ENCODE measurements around the gene PPA1. TPM values are rescaled to one million over a fixed set of nuclear protein-coding genes. Genes with fewer than 3 reads are reported as not detected.
"Not testable (repeated sequence)": the region's sequence is repeated elsewhere in the genome, so short reads cannot be mapped to it uniquely, and the experiment has no call there.

Gene PPA1
- polyA plus RNA-seq, 1 experiment: 49.8 TPM

DNA sequence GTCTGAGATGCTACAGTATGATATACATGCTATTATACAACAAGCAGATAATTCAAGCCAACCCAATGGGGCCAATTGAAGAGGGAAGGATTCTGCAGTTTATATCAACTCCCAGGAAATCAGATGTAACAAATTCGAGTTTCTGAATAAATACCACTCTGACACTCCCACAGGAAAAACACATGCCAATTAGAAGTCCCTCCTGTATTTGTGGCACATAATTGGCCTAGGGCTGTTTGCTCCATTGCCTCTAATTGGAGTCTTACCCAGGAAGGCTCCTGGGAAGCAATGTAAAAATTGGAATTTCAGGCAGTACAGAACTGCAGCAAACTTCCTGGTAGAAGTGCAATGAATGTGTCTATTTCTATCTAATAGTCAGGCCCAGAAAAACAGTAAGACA, 4.7 kb downstream of the PPA1 start:
- H3K27me3 ChIP-seq (ENCODE audit: control insufficient read depth, insufficient read depth, low read length): no peaks in the 10 kb centered on the region
- POLR2A ChIA-PET: no interaction called here
- no peak for DNase-seq (ENCODE audit: low read depth)
- no peak overlapping the region for H3K4me3 ChIP-seq (ENCODE audit: low read depth, low read length)
- H3K36me3 ChIP-seq (ENCODE audit: control insufficient read depth, insufficient read depth, low read length): peaks cover 1% of the 10 kb centered on the region; the same call in 1 of the 2 replicates
- TF ChIP-seq, protein P1, sequence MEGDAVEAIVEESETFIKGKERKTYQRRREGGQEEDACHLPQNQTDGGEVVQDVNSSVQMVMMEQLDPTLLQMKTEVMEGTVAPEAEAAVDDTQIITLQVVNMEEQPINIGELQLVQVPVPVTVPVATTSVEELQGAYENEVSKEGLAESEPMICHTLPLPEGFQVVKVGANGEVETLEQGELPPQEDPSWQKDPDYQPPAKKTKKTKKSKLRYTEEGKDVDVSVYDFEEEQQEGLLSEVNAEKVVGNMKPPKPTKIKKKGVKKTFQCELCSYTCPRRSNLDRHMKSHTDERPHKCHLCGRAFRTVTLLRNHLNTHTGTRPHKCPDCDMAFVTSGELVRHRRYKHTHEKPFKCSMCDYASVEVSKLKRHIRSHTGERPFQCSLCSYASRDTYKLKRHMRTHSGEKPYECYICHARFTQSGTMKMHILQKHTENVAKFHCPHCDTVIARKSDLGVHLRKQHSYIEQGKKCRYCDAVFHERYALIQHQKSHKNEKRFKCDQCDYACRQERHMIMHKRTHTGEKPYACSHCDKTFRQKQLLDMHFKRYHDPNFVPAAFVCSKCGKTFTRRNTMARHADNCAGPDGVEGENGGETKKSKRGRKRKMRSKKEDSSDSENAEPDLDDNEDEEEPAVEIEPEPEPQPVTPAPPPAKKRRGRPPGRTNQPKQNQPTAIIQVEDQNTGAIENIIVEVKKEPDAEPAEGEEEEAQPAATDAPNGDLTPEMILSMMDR (IDR thresholded peaks at IDR 0.05; ENCODE audit: insufficient read depth, low read depth, low read length): no peak
- CTCF ChIA-PET: interaction anchor here (13.5 kb wide), 1 partner anchor 135 kb away, joined by 219 read pairs; no protein-coding TSS in a partner anchor

DNA sequence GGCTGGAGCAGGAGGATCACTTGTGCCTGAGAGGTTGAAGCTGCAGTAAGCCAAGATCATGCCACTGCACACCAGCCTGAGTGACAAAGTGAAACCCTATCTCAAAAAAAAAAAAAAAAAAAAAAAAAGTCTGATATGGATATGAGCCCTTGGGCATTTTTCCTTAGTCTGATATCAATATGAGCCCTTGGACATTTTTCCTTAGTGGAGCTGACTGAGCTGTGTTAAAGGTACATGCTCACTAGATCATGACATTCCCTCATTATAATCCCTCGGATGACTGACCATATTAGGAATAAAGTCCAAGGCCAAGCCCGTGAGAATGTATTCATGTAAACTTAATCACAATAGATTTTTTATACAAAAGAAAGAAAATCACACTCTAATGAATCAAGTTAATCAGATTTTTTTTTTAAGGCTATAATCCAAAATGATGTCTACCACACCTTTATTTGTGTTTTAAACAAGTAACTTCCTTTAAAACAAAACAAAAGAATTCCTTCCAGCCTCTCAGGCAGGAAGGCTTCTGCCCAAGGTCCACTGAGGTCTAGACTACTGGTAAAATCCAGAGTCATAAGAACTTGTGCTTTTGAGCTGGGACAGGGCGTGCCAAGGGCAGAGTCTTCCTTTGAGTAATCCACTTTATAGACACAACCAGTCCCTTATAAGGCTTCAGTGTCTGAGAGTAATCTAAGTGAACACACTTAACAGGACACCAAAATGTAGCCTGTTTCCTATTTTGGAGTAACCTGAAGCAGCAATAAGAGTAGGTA, 5.5 kb downstream of the PPA1 start:
- ChIA-PET POLR2A (no interaction called here), CTCF (interaction anchor here (0.9 to 13.5 kb wide), 4 partner anchors 116 to 147 kb away, joined by 3 to 219 read pairs (median 8); no protein-coding TSS in a partner anchor)
- no peak for DNase-seq (ENCODE audit: low read depth)
- TF ChIP-seq, protein P1 (IDR thresholded peaks at IDR 0.05; ENCODE audit: insufficient read depth, low read depth, low read length): no peak
- no peaks in the 10 kb centered on the region for H3K27me3 ChIP-seq (ENCODE audit: control insufficient read depth, insufficient read depth, low read length)
- H3K36me3 ChIP-seq (ENCODE audit: control insufficient read depth, insufficient read depth, low read length): peaks cover 1% of the 10 kb centered on the region; the same call in 1 of the 2 replicates
- no peak overlapping the region for H3K4me3 ChIP-seq (ENCODE audit: low read depth, low read length)

DNA sequence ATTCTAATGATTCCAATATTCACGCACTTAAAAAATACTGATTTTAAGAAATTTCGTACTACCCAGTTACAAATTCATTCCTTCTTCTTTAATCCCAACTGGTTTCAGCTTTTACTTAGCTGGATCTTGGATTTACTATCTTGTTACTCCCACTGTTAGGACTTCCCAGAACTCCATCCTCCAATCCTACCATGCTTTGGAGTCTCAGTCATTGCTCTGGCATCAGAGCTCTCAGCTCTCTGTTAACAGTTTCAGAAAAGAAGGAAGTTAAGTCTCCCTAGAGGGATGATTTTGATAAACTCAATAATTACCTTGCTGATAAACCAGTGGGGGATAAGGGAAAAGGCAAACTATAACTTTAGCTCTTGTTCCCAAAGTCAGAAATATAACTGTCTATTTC, 9.5 kb downstream of the PPA1 start:
- H3K4me3 ChIP-seq (ENCODE audit: low read depth, low read length): no peak overlapping the region
- TF ChIP-seq, protein P1 (IDR thresholded peaks at IDR 0.05; ENCODE audit: insufficient read depth, low read depth, low read length): no peak
- H3K27me3 ChIP-seq (ENCODE audit: control insufficient read depth, insufficient read depth, low read length): no peaks in the 10 kb centered on the region
- H3K36me3 ChIP-seq (ENCODE audit: control insufficient read depth, insufficient read depth, low read length): peaks cover 1% of the 10 kb centered on the region; the same call in 1 of the 2 replicates
- CTCF ChIA-PET: interaction anchor here (1.6 to 13.5 kb wide), 6 partner anchors 48 to 155 kb away, joined by 3 to 219 read pairs (median 23); partner anchors contain the start of gene TYSND1
- POLR2A ChIA-PET: interaction anchor here (0.6 to 0.7 kb wide), 2 partner anchors 85 to 164 kb away, joined by 4 to 16 read pairs; no protein-coding TSS in a partner anchor
- no peak for DNase-seq (ENCODE audit: low read depth)

DNA sequence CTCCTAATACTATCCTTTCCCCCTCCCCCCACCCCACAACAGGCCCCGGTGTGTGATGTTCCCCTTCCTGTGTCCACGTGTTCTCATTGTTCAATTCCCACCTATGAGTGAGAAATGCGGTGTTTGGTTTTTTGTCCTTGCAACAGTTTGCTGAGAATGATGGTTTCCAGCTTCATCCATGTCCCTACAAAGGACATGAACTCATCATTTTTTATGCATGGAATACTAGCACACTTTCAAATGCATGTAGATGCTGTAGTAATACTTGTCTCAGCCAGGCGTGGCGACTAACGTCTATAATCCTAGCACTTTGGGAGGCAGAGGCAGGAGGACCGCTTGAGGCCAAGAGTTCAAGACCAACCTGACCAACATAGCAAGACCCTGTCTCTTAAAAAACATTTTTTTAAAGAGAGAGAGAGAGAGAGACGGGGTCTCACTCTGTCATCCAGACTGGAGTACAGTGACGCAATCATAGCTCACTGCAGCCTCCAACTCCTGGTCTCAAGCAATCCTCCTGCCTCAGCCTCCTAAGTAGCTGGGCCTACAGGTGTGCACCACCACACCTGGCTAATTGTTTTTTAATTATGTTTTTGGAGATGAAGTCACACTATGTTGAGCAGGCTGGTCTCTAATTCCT, 10.3 kb downstream of the PPA1 start:
- DNase-seq (ENCODE audit: low read depth); H3K36me3 ChIP-seq (ENCODE audit: control insufficient read depth, insufficient read depth, low read length); H3K4me3 ChIP-seq (ENCODE audit: low read depth, low read length); H3K27me3 ChIP-seq (ENCODE audit: control insufficient read depth, insufficient read depth, low read length): not testable (repeated sequence)
- ChIA-PET POLR2A (interaction anchor here (0.6 kb wide), 1 partner anchor 164 kb away, joined by 4 read pairs; no protein-coding TSS in a partner anchor), CTCF (interaction anchor here (0.7 to 13.5 kb wide), 12 partner anchors 25 to 164 kb away, joined by 3 to 219 read pairs (median 12); partner anchors contain the start of gene TYSND1)

DNA sequence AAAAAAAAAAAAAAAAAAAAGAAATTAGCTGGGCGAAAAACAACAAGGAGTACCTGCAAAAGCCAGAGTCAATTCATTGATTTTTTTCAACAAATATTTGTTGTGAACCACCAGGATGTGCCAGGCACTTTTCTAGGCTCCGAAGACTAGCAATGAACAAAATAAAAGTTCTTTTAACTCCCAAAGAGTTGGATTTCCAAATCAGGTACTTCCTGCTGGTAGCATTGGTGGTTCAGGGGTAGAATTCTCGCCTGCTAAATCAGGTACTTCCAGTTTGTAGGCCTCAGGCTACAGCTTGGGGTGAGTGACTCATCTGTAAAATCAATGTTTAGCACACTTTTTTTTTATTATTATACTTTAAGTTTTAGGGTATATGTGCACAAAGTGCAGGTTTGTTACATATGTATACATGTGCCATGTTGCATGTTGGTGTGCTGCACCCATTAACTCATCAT, 10.9 kb downstream of the PPA1 start:
- H3K36me3 ChIP-seq (ENCODE audit: control insufficient read depth, insufficient read depth, low read length): no peaks in the 10 kb centered on the region
- ChIA-PET CTCF (interaction anchor here (0.6 to 13.5 kb wide), 23 partner anchors 8 to 642 kb away, joined by 3 to 219 read pairs (median 5); partner anchors contain the start of genes EIF4EBP2, PPA1 and TYSND1), POLR2A (no interaction called here)
- no peaks in the 10 kb centered on the region for H3K27me3 ChIP-seq (ENCODE audit: control insufficient read depth, insufficient read depth, low read length)
- no peak overlapping the region for H3K4me3 ChIP-seq (ENCODE audit: low read depth, low read length)
- TF ChIP-seq, protein P1 (IDR thresholded peaks at IDR 0.05; ENCODE audit: insufficient read depth, low read depth, low read length): no peak
- no peak for DNase-seq (ENCODE audit: low read depth)

Data from BJ (cell line).